H1 (cell line): Measurements from ENCODE around the gene GIMAP4. TPM values are rescaled to one million over a fixed set of nuclear protein-coding genes. Genes with fewer than 3 reads are reported as not detected.

Experiments
- CEBPB ChIP-seq: IDR thresholded peaks from 2 replicates; pipeline ENCODE4 v1.6.1; 2012; ENCODE audit warnings: low read depth, low read length
- SP1 ChIP-seq: IDR thresholded peaks from 2 replicates; pipeline ENCODE4 v1.6.1; 2011; ENCODE audit warnings: low read depth, low read length
- polyA plus RNA-seq, 7 experiments: library from polyadenylated mRNA; depleted of rRNA in 3 of 7; stranded (reverse) in 5 of 7; unstranded in 2 of 7; fragments of >200 nt in 5 of 7; fragments of 200-250 nt in 2 of 7; gene quantifications; 1 replicate in 5 of 7; 2 replicates in 1 of 7; 4 replicates in 1 of 7; pipeline versions ENCODE4 v1.2.1 to v1.2.3, GENCODE V29; 2011 to 2013; ENCODE audit warnings: missing spikeins in 2 of 7, mixed read lengths in 2 of 7
- total RNA-seq: library from RNA; stranded (reverse); fragmentation: NEBNext Ultra II Directional; extraction: Animal tissue kit (Norgen Biotek cat#: 25700); gene quantifications from 2 replicates; pipeline ENCODE4 v1.2.1, GENCODE V29; 2021
- TF ChIP-seq, protein P1 (sequence below): IDR thresholded peaks from 2 replicates; pipeline ENCODE4 v1.6.1; 2011; ENCODE audit warnings: low read depth, mild to moderate bottlenecking, low read length; ENCODE audit not compliant: insufficient read depth

The GIMAP4 gene
- total and polyA plus RNA-seq, 2 of the 8 experiments (the other 6 are each of a cell fraction or from before 2014, with no cell fraction given): 0.20 to 0.22 TPM

DNA sequence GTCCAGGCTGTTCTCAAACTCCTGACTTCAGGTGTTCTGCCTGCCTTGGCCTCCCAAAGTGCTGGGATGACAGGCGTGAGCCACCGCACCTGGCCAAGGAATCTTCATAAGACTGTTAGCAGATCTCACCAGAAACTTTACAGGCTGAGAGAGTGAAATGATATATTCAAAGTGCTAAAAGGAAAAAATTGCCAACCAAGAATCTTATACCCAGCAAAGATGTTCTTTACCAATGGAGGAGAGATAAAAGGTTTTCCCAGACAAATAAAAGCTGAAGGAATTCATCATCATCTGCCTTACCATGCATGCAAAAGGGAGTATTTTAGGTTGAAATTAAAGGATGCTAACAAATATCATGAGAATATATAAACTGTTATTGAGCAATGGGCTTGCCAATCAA is 28.9 kb upstream of the GIMAP4 start (continued):
- TF ChIP-seq, protein P1, sequence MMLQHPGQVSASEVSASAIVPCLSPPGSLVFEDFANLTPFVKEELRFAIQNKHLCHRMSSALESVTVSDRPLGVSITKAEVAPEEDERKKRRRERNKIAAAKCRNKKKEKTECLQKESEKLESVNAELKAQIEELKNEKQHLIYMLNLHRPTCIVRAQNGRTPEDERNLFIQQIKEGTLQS: no peak
- TF ChIP-seq SP1 (no peak), CEBPB (no peak)
